HFFc6 (cell line): ENCODE results near the gene GHR. TPM values are rescaled to one million over a fixed set of nuclear protein-coding genes. Genes with fewer than 3 reads are reported as not detected.

ENCODE experiments used
- DNase-seq: peaks from one replicate; pipeline ENCODE4 v3.0.0-alpha.2; 2018
- H3K27ac Mint-ChIP-seq: 2 replicates; pipeline ENCODE4 v1.8.0; 2020; ENCODE audit warnings: mild to moderate bottlenecking, mixed read lengths
- H3K27me3 Mint-ChIP-seq: 2 replicates; pipeline ENCODE4 v1.8.0; 2021; ENCODE audit warnings: mild to moderate bottlenecking, moderate library complexity, mixed read lengths; ENCODE audit not compliant: insufficient read depth
- H3K36me3 Mint-ChIP-seq: 2 replicates; pipeline ENCODE4 v1.8.0; 2021; ENCODE audit warnings: low read depth, mixed read lengths
- H3K4me1 Mint-ChIP-seq: 2 replicates; pipeline ENCODE4 v1.8.0; 2020; ENCODE audit warnings: low read depth, mixed read lengths
- H3K4me3 Mint-ChIP-seq: 2 replicates; pipeline ENCODE4 v1.8.0; 2020; ENCODE audit warnings: mild to moderate bottlenecking, moderate library complexity, mixed read lengths
- H3K9me3 Mint-ChIP-seq: 2 replicates; pipeline ENCODE4 v1.8.0; 2020; ENCODE audit warnings: mild to moderate bottlenecking, mixed read lengths
- total RNA-seq, 6 experiments: library from RNA; stranded (reverse); fragmentation: NEBNext Ultra II Directional; extraction: Animal tissue kit (Norgen Biotek cat#: 25700); gene quantifications; 2 replicates in 1 of 6; 3 replicates in 5 of 6; pipeline ENCODE4 v1.2.3, GENCODE V29; 2021
- TF ChIP-seq, protein P1 (sequence below): fragments of 200-600 bp; sonication (generic); IDR thresholded peaks from 2 replicates; pipeline ENCODE4 v1.5.0; 2021; ENCODE audit warnings: antibody characterized with exemption, mild to moderate bottlenecking

Gene GHR
- total RNA-seq, 6 experiments from 2014 or later = 1.3 to 2.1 (median 1.6) TPM

DNA sequence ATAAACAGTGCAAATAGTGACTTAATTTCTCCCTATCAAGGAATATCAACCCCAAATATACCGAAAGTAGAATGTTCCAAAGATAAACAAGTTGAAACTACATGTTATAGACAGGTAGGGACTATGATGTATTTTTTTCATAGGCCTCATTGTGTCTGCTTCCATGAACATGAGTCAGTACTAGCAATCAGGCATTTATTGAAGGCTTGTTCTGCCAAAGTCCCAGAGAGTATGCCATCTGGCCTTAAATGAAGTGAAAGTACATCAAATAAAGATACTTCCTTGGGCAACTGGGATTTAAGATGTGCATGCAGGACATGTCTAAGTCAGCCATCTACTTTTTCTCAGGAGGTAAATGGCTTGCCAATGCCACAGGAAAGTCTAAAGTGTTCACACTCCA is 6.5 kb downstream of the GHR start:
- no peak overlapping the region for H3K27ac Mint-ChIP-seq
- no peaks in the 10 kb centered on the region for H3K27me3 Mint-ChIP-seq
- H3K4me3 Mint-ChIP-seq = no peak overlapping the region
- no peaks in the 10 kb centered on the region for H3K9me3 Mint-ChIP-seq
- TF ChIP-seq, protein P1, sequence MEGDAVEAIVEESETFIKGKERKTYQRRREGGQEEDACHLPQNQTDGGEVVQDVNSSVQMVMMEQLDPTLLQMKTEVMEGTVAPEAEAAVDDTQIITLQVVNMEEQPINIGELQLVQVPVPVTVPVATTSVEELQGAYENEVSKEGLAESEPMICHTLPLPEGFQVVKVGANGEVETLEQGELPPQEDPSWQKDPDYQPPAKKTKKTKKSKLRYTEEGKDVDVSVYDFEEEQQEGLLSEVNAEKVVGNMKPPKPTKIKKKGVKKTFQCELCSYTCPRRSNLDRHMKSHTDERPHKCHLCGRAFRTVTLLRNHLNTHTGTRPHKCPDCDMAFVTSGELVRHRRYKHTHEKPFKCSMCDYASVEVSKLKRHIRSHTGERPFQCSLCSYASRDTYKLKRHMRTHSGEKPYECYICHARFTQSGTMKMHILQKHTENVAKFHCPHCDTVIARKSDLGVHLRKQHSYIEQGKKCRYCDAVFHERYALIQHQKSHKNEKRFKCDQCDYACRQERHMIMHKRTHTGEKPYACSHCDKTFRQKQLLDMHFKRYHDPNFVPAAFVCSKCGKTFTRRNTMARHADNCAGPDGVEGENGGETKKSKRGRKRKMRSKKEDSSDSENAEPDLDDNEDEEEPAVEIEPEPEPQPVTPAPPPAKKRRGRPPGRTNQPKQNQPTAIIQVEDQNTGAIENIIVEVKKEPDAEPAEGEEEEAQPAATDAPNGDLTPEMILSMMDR = no peak
- no peaks in the 10 kb centered on the region for H3K36me3 Mint-ChIP-seq
- no peaks in the 10 kb centered on the region for H3K4me1 Mint-ChIP-seq
- DNase-seq = no peak

DNA sequence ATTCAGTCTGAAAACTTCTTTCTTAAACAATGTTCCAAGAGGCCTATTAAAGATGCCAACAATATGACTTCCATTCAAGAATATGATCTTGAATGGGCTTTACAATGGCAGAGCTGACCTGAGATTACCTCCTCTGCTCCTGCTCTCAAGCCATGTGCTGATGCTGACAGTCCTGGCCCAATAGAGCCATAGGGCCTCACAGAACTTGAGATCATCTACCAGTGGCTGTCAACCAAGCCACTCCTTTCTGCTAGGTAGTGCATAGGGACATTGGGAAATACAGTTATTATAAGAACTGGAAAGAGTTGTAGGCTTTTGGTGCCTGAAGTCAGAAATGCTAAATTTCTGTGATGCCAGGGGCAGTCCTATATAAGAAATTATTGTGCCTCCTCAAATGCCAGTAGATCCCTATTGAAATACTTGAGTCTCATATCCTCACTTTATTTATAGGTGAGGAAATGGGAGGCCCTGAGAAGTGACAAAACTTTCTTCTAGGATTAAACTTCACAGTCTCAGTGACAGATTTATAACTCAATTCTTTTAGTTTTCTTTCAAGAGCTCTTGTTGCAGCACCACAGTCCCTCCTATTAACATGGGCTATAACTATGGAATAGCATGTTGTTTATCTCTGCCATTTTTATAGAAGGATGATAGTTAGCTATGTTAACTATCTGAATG is 10.9 kb downstream of the GHR start:
- TF ChIP-seq, protein P1 = no peak
- no peaks in the 10 kb centered on the region for H3K36me3 Mint-ChIP-seq
- no peaks in the 10 kb centered on the region for H3K27me3 Mint-ChIP-seq
- no peaks in the 10 kb centered on the region for H3K4me1 Mint-ChIP-seq
- H3K27ac Mint-ChIP-seq = no peak overlapping the region
- H3K9me3 Mint-ChIP-seq = no peaks in the 10 kb centered on the region
- DNase-seq = no peak
- no peak overlapping the region for H3K4me3 Mint-ChIP-seq

DNA sequence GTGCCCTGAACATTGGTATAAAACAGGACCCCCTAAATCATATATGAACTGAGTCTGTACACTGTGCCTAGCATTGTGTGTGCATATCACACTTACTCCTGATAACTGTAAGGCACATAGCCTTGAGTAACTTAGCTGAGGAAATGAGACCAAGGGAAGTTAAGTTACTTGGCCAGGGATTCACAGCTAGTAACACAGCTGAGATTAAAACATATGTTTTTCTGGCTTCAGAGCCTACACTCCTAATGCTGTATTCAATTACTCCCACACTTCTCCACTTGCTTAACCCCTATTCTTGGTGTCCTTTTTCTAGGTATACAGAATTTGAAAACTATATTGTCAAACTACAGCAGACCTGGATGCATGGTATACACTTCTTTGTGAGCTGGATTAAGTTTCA is 12.8 kb downstream of the GHR start:
- no peak for DNase-seq
- H3K27me3 Mint-ChIP-seq = no peaks in the 10 kb centered on the region
- TF ChIP-seq, protein P1 = no peak
- H3K27ac Mint-ChIP-seq = no peak overlapping the region
- H3K9me3 Mint-ChIP-seq = no peaks in the 10 kb centered on the region
- H3K4me1 Mint-ChIP-seq = no peaks in the 10 kb centered on the region
- H3K4me3 Mint-ChIP-seq = no peak overlapping the region
- H3K36me3 Mint-ChIP-seq = no peaks in the 10 kb centered on the region

DNA sequence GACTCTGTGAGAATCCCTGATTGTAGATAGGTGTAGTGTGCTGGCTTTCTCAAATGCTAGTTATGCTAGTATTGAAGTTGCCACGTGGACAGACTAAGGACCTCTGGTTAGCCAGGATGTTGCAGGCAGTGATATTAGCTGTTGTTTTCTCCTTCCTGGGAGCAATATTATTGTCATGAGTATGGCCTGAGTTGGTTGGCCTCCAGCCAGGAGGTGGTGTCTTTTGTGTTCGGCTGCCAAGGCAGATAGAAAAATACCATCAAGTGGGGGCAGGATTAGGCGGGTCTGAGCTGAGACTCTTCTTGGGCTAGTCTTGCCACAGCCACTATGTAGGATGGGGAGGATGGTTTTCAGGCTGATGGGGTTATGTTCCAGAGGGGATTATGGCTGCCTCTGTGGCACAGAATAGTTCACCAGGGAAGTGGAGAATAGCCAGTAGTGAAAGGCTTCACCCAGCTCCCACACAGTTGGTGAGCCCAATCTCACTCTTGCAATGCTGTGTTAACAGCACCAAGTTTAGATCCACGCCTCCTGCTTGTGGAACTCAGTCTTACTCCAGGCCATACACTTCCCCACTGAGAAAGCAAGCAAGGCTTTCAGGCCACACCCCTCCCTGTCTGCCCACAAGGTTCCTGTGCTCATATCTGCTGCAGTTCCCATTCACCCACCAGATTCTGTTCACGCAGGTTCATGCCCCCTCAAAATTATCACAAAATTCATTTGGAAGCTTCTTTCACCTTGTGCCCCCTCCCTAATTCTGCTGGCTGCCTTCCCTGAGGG is 31.2 kb downstream of the GHR start:
- Mint-ChIP-seq H3K4me3 (no peak overlapping the region), H3K27me3 (no peaks in the 10 kb centered on the region; the same call in 1 of the 2 replicates), H3K36me3 (no peaks in the 10 kb centered on the region), H3K9me3 (peaks cover 19% of the 10 kb centered on the region), H3K27ac (no peak overlapping the region), H3K4me1 (no peaks in the 10 kb centered on the region)
- no peak for DNase-seq
- TF ChIP-seq, protein P1 = no peak

DNA sequence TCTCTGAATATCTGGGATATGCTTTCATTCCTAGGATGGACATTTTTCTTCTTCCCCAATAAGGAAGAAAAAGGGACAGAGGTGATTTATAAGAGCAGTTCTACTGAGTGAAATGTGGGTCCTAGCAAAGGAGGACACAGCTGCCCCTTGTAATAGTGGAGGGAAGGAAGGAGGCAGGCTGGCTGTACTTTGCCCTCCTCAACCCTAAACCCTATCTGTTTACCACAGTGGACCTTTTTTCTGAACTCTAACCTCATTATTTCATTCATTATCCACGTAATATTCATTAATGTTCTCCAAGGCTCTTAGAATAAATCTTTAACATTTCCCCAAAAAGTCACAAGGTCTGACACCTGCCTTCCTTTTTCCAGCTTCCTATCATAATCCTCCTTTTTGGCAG is 37.8 kb downstream of the GHR start:
- Mint-ChIP-seq H3K36me3 (no peaks in the 10 kb centered on the region), H3K4me3 (no peak overlapping the region), H3K4me1 (no peaks in the 10 kb centered on the region), H3K27ac (no peak overlapping the region), H3K9me3 (peaks cover 8% of the 10 kb centered on the region), H3K27me3 (no peaks in the 10 kb centered on the region; the same call in 1 of the 2 replicates)
- TF ChIP-seq, protein P1 = no peak
- no peak for DNase-seq
